ENCODE measurements around the gene RIBC2. TPM values are rescaled to one million over a fixed set of nuclear protein-coding genes. Genes with fewer than 3 reads are reported as not detected.

RIBC2 gene
- total RNA-seq (2022; extraction: Qiagen RNA extraction) = 1.2 to 2.6 TPM (median 2.0 TPM) in 5 replicates

GRCh38 chr22:45413368-45414211 lies at the start of gene RIBC2, which contains the start of gene SMC1B:
Gene RIBC2 (plus strand): TSS chr22:45413693. CDS start chr22:45413887, 194 bp downstream.
Gene SMC1B (minus strand): TSS chr22:45413599. CDS start chr22:45413567, 32 bp downstream.

Other genes starting within 250 kb of the RIBC2 start
- gene NUP50, start 249.8 kb upstream of the RIBC2 start, total RNA-seq (2022; extraction: Qiagen RNA extraction) = 25.5 to 33.8 TPM (median 29.4 TPM) in 5 replicates
- 67.7 to 79.7 TPM (median 73.3 TPM) in 5 replicates for gene KIAA0930, start 172.8 kb upstream of the RIBC2 start, total RNA-seq (2022; extraction: Qiagen RNA extraction)
- gene UPK3A, start 128.7 kb upstream of the RIBC2 start, total RNA-seq (2022; extraction: Qiagen RNA extraction) = not detected in 5 replicates
- 9.5 to 13.9 TPM (median 10.2 TPM) in 5 replicates for gene FAM118A, start 103.8 kb upstream of the RIBC2 start, total RNA-seq (2022; extraction: Qiagen RNA extraction)
- 0.02 to 0.03 TPM in 2 of 5 replicates, not detected in the others for gene SMC1B, start 94 bp upstream of the RIBC2 start, total RNA-seq (2022; extraction: Qiagen RNA extraction)
- 45.7 to 57.5 TPM (median 54.3 TPM) in 5 replicates for gene FBLN1, start 89.2 kb downstream of the RIBC2 start, total RNA-seq (2022; extraction: Qiagen RNA extraction)

Measured in A549 treated with Hydrocortisone at 1 μM for 4 hours (cell line).